Activated CD4-positive, alpha-beta memory T cell treated with anti-CD3 and anti-CD28 coated beads, Interleukin-2, amount 10 ng/mL, durations not matched to agents 7 days and 5 days (primary cell): ENCODE measurements around the gene PADI1. TPM values are rescaled to one million over a fixed set of nuclear protein-coding genes. Genes with fewer than 3 reads are reported as not detected.

ENCODE experiments used
- CTCF ChIA-PET: fragments of 350-600 bp; sonication (Branson Sonifier 250); formaldehyde crosslinking; loops from one replicate; lab custom pipeline; 2021; ENCODE audit warnings: antibody characterized with exemption, inconsistent platforms; lab: Charles Lee
- POLR2A ChIA-PET: fragments of 350-600 bp; sonication (Branson Sonifier 250); formaldehyde crosslinking; loops from one replicate; lab custom pipeline; 2021; ENCODE audit warnings: antibody characterized with exemption; lab: Charles Lee
- DNase-seq: peaks from one replicate; pipeline ENCODE4 v3.0.0-alpha.2; 2020
- H3K27ac Mint-ChIP-seq: one replicate; pipeline ENCODE4 v1.8.0; 2021; ENCODE audit warnings: mild to moderate bottlenecking, mixed read lengths
- H3K27me3 Mint-ChIP-seq: one replicate; pipeline ENCODE4 v1.8.0; 2021; ENCODE audit warnings: mixed read lengths
- H3K36me3 Mint-ChIP-seq: one replicate; pipeline ENCODE4 v1.8.0; 2021; ENCODE audit warnings: low read depth, mixed read lengths
- H3K4me1 Mint-ChIP-seq: one replicate; pipeline ENCODE4 v1.8.0; 2021; ENCODE audit warnings: mixed read lengths
- H3K4me3 Mint-ChIP-seq: one replicate; pipeline ENCODE4 v1.8.0; 2021; ENCODE audit warnings: mild to moderate bottlenecking, mixed read lengths
- H3K9me3 Mint-ChIP-seq: one replicate; pipeline ENCODE4 v1.8.0; 2021; ENCODE audit warnings: mixed read lengths
- total RNA-seq, 2 experiments: library from RNA; stranded (reverse); gene quantifications; one replicate each; pipeline ENCODE4 v1.2.3, GENCODE V29; 2021

The PADI1 gene
- total RNA-seq, 2 experiments from 2014 or later: not detected

GRCh38 chr1:17168091-17168876 is 36.6 kb upstream of the PADI1 start:
- Mint-ChIP-seq H3K36me3 (no peaks in the 10 kb centered on the region), H3K4me3 (no peak overlapping the region), H3K27me3 (peaks cover 9% of the 10 kb centered on the region), H3K27ac (no peak overlapping the region), H3K9me3 (no peaks in the 10 kb centered on the region), H3K4me1 (no peaks in the 10 kb centered on the region)
- POLR2A ChIA-PET: no interaction called here
- no peak for DNase-seq
- CTCF ChIA-PET: interaction anchor here (0.6 kb wide), 1 partner anchor 43 kb away, joined by 4 read pairs; no protein-coding TSS in a partner anchor

GRCh38 chr1:17170571-17170970 is 34.4 kb upstream of the PADI1 start:
- H3K4me3 Mint-ChIP-seq: no peak overlapping the region
- no peaks in the 10 kb centered on the region for H3K36me3 Mint-ChIP-seq
- peaks cover 9% of the 10 kb centered on the region for H3K27me3 Mint-ChIP-seq
- CTCF ChIA-PET: no interaction called here
- H3K4me1 Mint-ChIP-seq: no peaks in the 10 kb centered on the region
- DNase-seq: no peak
- no peak overlapping the region for H3K27ac Mint-ChIP-seq
- POLR2A ChIA-PET: no interaction called here
- peaks cover 6% of the 10 kb centered on the region for H3K9me3 Mint-ChIP-seq

DNA sequence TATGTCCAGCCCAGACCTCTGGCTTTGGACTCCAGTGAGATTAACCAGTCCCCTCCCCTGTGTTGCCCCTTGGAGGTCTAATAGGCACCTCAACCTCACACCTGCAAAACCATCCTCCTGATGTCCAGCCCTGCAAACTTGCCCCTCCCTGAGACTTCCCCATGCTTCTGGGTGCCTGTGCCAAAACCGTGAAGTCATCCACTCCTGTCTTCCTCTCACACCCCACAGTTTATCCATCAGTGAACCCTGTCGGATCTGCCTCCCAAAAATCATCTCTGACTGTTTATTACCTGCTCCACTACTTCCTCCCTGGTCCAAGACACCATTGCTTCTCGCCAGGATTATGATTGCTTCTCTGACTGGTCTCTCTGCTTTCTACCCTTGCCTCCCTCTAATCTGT is 31.7 kb upstream of the PADI1 start:
- Mint-ChIP-seq H3K4me1 (no peaks in the 10 kb centered on the region), H3K9me3 (peaks cover 6% of the 10 kb centered on the region)
- POLR2A ChIA-PET: no interaction called here

GRCh38 chr1:17176306-17177061 is 28.4 kb upstream of the PADI1 start:
- H3K4me3 Mint-ChIP-seq: no peak overlapping the region
- ChIA-PET POLR2A (no interaction called here), CTCF (interaction anchor here (1.1 kb wide), 1 partner anchor 28 kb away, joined by 4 read pairs; no protein-coding TSS in a partner anchor)
- no peak overlapping the region for H3K27ac Mint-ChIP-seq
- H3K9me3 Mint-ChIP-seq: peaks cover 6% of the 10 kb centered on the region
- no peak for DNase-seq
- peaks cover 3% of the 10 kb centered on the region for H3K36me3 Mint-ChIP-seq
- H3K4me1 Mint-ChIP-seq: peaks cover 9% of the 10 kb centered on the region
- H3K27me3 Mint-ChIP-seq: peaks cover 31% of the 10 kb centered on the region

More for the DNA sequence above, 31.7 kb upstream of the PADI1 start:
- CTCF ChIA-PET: no interaction called here
- Mint-ChIP-seq H3K36me3 (no peaks in the 10 kb centered on the region), H3K27me3 (peaks cover 17% of the 10 kb centered on the region), H3K4me3 (no peak overlapping the region), H3K27ac (no peak overlapping the region)
- no peak for DNase-seq

- POLR2A ChIA-PET: no interaction called here
- CTCF ChIA-PET: no interaction called here
- no peak for DNase-seq
- peaks cover 6% of the 10 kb centered on the region for H3K9me3 Mint-ChIP-seq
- H3K27me3 Mint-ChIP-seq: peaks cover 33% of the 10 kb centered on the region
- H3K4me3 Mint-ChIP-seq: no peak overlapping the region
- H3K27ac Mint-ChIP-seq: no peak overlapping the region
- peaks cover 3% of the 10 kb centered on the region for H3K36me3 Mint-ChIP-seq
- H3K4me1 Mint-ChIP-seq: peaks cover 17% of the 10 kb centered on the region
These were observed 27.3 kb upstream of the PADI1 start for GRCh38 chr1:17177651-17178050.

DNA sequence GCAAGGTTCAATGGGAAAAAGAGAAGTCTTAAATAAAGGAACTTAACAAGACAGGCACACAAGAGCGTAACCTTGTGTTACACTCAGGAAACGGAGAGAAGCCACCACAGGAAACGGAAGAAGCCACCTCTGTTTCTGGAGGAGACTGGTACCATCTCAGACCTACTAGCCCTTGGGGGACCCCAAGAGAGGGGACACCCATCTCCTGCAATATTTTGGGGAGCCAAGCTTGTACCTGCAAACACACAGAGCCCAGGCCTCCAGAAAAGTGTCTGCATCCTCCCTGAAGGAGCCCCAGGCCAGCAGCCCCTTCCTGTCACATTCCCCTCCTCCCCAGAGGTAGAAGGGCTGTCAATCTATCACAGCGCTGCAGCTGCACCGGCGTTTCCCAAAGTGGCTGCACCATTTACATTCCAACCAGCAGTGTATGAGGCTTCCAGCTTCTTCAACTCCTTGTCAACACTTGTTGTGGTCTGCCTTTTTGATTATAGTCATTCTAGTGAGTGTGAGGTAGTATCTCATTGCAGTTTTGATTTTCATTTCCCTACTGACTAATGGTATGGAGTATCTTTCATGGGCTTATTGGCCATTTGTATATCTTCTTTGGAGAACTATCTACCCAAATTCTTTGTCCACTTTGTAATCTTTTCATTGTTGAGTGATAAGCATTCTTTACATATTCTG is 23.0 kb upstream of the PADI1 start:
- POLR2A ChIA-PET: no interaction called here
- peaks cover 25% of the 10 kb centered on the region for H3K27me3 Mint-ChIP-seq

DNA sequence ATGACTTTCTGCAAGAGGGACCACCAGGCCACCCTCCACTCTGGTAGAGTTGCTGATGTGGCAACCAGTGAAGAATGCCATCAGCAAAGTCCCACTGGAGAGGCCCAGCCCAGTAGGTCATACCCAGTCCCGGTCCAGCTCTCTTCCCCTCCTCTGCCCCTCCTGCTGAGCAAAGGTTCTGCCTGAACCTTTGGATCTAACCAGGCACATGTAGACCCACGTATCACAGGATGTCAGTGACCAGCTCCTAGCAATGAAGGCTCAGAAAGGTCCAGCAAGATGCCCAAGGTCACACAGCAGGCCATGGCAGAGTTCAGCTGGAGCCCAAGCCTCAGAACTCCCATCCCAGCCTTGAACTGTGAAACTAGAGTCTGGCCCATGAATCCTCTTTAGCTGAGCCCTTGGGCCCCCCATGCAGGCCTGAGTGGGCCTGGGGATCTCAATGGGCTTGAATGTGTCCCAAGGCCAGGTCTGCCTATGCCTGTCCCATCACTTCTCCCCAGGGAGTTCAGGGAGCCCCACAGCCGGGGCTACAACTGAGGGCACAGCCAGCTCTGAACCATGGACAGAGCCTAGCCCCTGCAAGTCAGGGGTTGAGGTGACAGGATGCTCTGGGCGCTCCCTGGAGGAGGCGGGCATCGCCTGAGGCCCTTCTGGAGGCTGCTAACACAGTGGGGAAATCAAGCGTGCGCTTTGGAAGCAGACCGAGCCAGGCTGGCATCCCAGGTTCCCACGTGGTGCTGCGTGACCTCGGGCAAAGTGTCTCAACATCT is 21.4 kb upstream of the PADI1 start:
- POLR2A ChIA-PET: no interaction called here
- H3K9me3 Mint-ChIP-seq: peaks cover 5% of the 10 kb centered on the region
- H3K36me3 Mint-ChIP-seq: peaks cover 3% of the 10 kb centered on the region
- no peak overlapping the region for H3K4me3 Mint-ChIP-seq
- H3K4me1 Mint-ChIP-seq: peaks cover 17% of the 10 kb centered on the region
- H3K27ac Mint-ChIP-seq: no peak overlapping the region
- peaks cover 19% of the 10 kb centered on the region for H3K27me3 Mint-ChIP-seq
- CTCF ChIA-PET: no interaction called here
- no peak for DNase-seq

More for the DNA sequence above, 23.0 kb upstream of the PADI1 start:
- Mint-ChIP-seq H3K4me1 (peaks cover 17% of the 10 kb centered on the region), H3K4me3 (no peak overlapping the region), H3K27ac (no peak overlapping the region), H3K9me3 (no peaks in the 10 kb centered on the region), H3K36me3 (peaks cover 3% of the 10 kb centered on the region)
- no peak for DNase-seq
- CTCF ChIA-PET: no interaction called here

GRCh38 chr1:17184161-17184665 is 20.7 kb upstream of the PADI1 start:
- POLR2A ChIA-PET: no interaction called here
- CTCF ChIA-PET: no interaction called here
- H3K4me3 Mint-ChIP-seq: no peak overlapping the region
- no peak overlapping the region for H3K27ac Mint-ChIP-seq
- peaks cover 5% of the 10 kb centered on the region for H3K9me3 Mint-ChIP-seq
- H3K4me1 Mint-ChIP-seq: peaks cover 17% of the 10 kb centered on the region
- no peak for DNase-seq
- H3K27me3 Mint-ChIP-seq: peaks cover 12% of the 10 kb centered on the region
- peaks cover 3% of the 10 kb centered on the region for H3K36me3 Mint-ChIP-seq

DNA sequence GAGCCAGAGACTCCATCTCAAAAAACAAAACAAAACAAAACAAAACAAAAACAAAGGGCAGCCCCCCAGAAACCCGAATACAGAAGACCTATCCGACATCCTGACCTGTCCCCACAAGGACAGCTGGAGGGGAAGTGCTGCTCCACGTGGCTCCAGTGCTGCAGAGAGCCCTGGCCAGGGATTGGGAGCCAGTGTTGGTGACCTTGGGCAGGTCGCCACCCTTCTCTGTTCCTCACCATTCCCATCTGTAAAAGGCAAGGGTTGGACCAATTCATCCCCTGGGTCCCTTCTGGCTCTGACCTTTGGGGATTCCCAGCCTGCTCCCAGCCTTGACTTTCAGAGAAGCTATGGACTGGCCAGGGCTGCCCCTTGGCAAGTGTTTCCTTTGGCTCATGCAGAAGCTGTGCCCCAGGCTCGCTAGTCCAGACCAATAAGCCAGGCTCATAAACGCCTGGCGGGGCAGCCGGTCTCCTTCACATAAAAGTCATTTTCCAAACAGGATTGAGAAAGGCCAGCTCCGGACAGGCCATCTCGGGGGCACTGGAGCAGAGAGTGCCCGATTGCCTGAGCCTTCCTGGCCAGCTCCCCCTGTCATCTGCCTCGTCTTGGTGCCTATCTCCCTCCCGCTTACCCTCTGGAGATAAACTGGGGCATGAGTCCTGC is 20.0 kb upstream of the PADI1 start:
- POLR2A ChIA-PET: no interaction called here
- Mint-ChIP-seq H3K27me3 (peaks cover 9% of the 10 kb centered on the region), H3K27ac (no peak overlapping the region), H3K4me3 (no peak overlapping the region), H3K4me1 (peaks cover 17% of the 10 kb centered on the region), H3K36me3 (peaks cover 3% of the 10 kb centered on the region), H3K9me3 (peaks cover 5% of the 10 kb centered on the region)
- CTCF ChIA-PET: no interaction called here
- no peak for DNase-seq

- H3K27ac Mint-ChIP-seq: no peak overlapping the region
- H3K9me3 Mint-ChIP-seq: peaks cover 5% of the 10 kb centered on the region
- H3K36me3 Mint-ChIP-seq: peaks cover 3% of the 10 kb centered on the region
- H3K27me3 Mint-ChIP-seq: peaks cover 6% of the 10 kb centered on the region
- ChIA-PET CTCF (no interaction called here), POLR2A (no interaction called here)
- no peak overlapping the region for H3K4me3 Mint-ChIP-seq
- peaks cover 15% of the 10 kb centered on the region for H3K4me1 Mint-ChIP-seq
- no peak for DNase-seq
These were observed 19.5 kb upstream of the PADI1 start for GRCh38 chr1:17185485-17185860.

GRCh38 chr1:17186216-17186909 is 18.6 kb upstream of the PADI1 start:
- H3K27me3 Mint-ChIP-seq: peaks cover 3% of the 10 kb centered on the region
- H3K27ac Mint-ChIP-seq: no peak overlapping the region
- no peaks in the 10 kb centered on the region for H3K36me3 Mint-ChIP-seq
- ChIA-PET POLR2A (no interaction called here), CTCF (no interaction called here)
- no peak overlapping the region for H3K4me3 Mint-ChIP-seq
- peaks cover 9% of the 10 kb centered on the region for H3K4me1 Mint-ChIP-seq
- no peak for DNase-seq
- H3K9me3 Mint-ChIP-seq: peaks cover 5% of the 10 kb centered on the region

GRCh38 chr1:17187051-17187450 is 17.9 kb upstream of the PADI1 start:
- Mint-ChIP-seq H3K27me3 (no peaks in the 10 kb centered on the region), H3K4me1 (peaks cover 2% of the 10 kb centered on the region), H3K27ac (no peak overlapping the region), H3K36me3 (no peaks in the 10 kb centered on the region), H3K9me3 (peaks cover 5% of the 10 kb centered on the region), H3K4me3 (no peak overlapping the region)
- CTCF ChIA-PET: no interaction called here
- DNase-seq: no peak
- POLR2A ChIA-PET: no interaction called here
